Retinal pigment epithelial cell (primary cell): ENCODE results near the gene KLHL20.
A peak's percentile ranks its signal among the peaks of the same experiment; 100 is the strongest.
"Not testable (repeated sequence)": the region's sequence is repeated elsewhere in the genome, so short reads cannot be mapped to it uniquely, and the experiment has no call there.

ENCODE experiments used
- DNase-seq: peaks from one replicate; pipeline ENCODE4 v3.0.0-alpha.2; 2010; ENCODE audit warnings: low read depth
- H3K4me3 ChIP-seq: 2 replicates; pipeline ENCODE4 v1.5.1; 2011; ENCODE audit warnings: mild to moderate bottlenecking, low read length, control low read depth, moderate library complexity
- TF ChIP-seq, protein P1 (sequence below): conservative IDR thresholded peaks from 2 replicates; pipeline ENCODE4 v1.5.1; 2011; ENCODE audit warnings: low read depth, low read length, control low read depth, inconsistent platforms

The KLHL20 gene

DNA sequence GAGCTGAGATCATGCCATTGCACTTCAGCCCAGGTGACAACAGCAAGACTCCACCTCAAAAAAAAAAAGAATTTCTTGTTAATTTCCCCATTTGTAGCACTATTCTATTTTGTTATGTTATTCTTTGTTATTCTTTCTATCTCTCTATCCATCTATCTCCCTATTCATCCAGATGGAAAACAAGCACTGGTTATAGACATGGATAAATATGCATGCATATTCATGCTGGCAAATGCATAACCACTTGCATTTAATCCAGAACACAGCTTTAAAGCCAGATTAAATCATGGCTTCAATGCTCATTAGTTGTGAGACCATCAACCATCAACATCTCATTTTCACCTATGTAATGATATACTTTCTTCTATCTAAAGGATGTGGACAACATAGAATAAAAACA lies 21.5 kb upstream of the KLHL20 start:
- TF ChIP-seq, protein P1, sequence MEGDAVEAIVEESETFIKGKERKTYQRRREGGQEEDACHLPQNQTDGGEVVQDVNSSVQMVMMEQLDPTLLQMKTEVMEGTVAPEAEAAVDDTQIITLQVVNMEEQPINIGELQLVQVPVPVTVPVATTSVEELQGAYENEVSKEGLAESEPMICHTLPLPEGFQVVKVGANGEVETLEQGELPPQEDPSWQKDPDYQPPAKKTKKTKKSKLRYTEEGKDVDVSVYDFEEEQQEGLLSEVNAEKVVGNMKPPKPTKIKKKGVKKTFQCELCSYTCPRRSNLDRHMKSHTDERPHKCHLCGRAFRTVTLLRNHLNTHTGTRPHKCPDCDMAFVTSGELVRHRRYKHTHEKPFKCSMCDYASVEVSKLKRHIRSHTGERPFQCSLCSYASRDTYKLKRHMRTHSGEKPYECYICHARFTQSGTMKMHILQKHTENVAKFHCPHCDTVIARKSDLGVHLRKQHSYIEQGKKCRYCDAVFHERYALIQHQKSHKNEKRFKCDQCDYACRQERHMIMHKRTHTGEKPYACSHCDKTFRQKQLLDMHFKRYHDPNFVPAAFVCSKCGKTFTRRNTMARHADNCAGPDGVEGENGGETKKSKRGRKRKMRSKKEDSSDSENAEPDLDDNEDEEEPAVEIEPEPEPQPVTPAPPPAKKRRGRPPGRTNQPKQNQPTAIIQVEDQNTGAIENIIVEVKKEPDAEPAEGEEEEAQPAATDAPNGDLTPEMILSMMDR: no peak
- H3K4me3 ChIP-seq: no peak overlapping the region
- DNase-seq: no peak

DNA sequence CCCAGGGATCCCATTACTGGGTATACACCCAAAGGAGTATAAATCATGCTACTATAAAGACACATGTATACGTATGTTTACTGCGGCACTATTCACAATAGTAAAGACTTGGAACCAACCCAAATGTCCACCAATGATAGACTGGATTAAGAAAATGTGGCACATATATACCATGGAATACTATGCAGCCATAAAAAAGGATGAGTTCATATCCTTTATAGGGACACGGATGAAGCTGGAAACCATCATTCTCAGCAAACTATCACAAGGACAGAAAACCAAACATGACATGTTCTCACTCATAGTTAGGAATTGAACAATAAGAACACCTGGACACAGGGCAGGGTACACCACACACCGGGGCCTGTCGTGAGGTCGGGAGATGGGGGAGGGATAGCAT lies 13.5 kb upstream of the KLHL20 start:
- not testable (repeated sequence) for DNase-seq, H3K4me3 ChIP-seq

DNA sequence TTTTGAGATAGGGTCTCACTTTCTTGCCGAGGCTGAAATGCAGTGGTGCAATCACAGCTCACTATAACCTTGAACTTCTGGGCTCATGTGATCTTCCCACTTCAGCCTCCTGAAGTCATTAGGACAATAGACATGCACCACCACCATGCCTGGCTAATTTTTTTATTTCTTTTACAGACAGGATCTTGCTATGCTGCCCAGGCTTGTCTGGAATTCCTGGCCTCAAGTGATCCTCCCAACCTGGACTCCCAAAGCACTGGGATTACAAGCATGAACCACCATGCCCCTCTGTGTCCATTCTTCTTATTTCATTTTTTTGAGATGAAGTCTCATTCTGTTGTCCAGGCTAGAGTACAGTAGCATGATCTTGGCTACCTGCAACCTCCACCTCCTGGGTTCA lies 12.0 kb upstream of the KLHL20 start:
- TF ChIP-seq, protein P1: no peak
- no peak for DNase-seq
- no peak overlapping the region for H3K4me3 ChIP-seq

DNA sequence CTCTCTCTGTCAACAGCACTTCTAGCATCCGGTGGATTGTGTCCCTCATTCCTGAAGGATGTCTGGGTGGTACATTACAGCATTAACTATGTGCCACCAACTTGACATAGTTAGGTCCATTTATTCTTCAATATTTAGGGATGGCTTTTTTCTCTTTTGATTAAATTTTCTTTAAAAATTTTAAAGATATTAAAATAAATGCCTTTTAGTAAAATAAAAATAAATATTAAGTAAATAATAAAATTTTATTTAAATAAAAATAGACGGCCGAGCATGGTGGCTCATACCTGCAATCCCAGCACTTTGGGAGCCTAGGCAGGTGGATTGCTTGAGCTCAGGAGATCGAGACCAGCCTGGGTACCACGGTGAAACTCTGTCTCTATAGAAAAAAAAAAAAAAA lies 9.7 kb upstream of the KLHL20 start:
- H3K4me3 ChIP-seq: no peak overlapping the region
- DNase-seq: no peak
- TF ChIP-seq, protein P1: no peak

DNA sequence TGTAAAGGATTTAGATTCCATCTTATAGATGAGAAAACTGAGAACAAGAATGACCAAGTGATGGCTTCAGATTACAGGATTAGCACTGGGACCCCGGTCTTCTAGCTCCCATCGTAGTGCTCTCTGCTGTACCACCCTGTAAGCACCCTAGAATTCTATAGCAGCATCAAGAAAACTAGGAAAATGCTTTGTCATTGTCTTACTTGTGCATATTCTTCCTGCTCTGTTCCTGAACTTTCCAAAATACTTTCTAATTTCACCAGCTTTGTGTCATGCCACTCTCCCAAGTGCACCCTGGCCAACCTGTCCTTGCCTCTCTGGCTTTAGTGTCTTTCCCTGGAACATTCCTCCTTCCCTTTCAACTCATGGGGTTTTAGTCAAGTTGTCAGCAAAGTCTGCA lies 6.0 kb upstream of the KLHL20 start:
- DNase-seq: no peak
- TF ChIP-seq, protein P1: no peak

DNA sequence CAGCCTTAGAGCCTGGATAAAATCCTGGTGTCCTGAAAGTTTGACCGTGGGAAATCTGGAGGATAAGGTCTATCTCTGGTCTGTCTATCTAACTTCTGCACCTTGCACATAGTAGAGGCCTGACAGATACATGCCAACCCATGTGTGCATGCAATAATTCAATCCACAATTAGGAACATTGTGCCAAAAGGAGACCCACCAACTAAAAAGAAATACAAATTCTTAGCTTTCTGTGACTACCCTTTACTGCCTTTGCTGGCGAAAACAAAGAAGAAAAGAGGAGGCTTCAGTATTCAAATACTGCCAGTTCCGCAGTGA lies 381 bp upstream of the KLHL20 start:
- TF ChIP-seq, protein P1: no peak
- no peak for DNase-seq
- H3K4me3 ChIP-seq: peak overlapping the region; percentile 93

More for the DNA sequence above, 6.0 kb upstream of the KLHL20 start:
- H3K4me3 ChIP-seq: no peak overlapping the region

DNA sequence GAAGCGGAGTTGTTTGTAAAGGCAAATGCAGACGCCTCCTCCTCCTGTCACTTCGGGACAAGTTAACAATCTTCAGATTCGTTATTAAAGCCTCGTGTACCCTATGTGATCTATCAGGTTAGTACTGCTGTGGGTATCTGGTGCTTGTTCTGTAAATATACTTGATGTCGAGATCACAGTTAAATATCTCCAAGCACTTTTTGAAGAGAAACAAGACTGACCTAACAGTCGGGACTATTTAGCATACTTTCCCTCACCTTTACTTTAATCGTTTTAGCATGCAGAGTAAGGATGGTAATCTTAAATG lies 710 bp downstream of the KLHL20 start:
- H3K4me3 ChIP-seq: peak overlapping the region; percentile 93
- TF ChIP-seq, protein P1: no peak
- no peak for DNase-seq

DNA sequence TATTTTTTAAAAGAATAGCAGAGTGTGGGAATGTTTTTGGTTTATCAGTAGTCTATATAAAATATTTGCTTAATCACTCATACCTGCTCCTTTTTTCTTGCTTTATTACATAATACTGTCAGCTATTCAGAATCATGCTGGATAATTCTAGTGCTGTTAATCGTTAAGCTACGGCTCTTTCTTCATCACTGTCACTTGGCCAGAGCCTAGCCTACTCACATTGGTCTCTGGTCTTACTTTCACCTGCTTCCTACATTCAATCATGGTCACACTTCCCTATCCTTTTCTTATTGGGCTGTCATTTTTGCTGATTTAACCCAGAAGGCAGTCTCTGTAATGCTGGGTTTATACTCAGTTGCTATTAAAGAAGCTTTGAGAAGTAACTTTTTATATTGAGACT lies 2.5 kb downstream of the KLHL20 start:
- no peak overlapping the region for H3K4me3 ChIP-seq
- TF ChIP-seq, protein P1: no peak
- DNase-seq: no peak

DNA sequence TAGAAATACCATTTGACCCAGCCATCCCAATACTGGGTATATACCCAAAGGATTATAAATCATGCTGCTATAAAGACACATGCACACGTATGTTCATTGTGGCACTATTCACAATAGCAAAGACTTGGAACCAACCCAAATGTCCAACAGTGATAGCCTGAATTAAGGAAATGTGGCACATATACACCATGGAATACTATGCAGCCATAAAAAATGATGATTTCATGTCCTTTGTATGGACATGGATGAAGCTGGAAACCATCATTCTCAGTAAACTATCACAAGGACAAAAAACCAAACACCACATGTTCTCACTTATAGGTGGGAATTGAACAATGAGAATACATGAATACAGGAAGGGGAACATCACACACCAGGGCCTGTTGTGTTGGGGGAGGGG lies 16.6 kb downstream of the KLHL20 start:
- H3K4me3 ChIP-seq, DNase-seq: not testable (repeated sequence)
